HEK293T (cell line): ENCODE data around the gene HMGB3.

Experiments
- ARNT ChIP-seq: fragments of 450-650 bp; IDR thresholded peaks from 2 replicates; pipeline ENCODE4 v1.6.1; 2017; ENCODE audit warnings: mild to moderate bottlenecking
- BHLHE40 ChIP-seq: fragments of 450-650 bp; IDR thresholded peaks from 2 replicates; pipeline ENCODE4 v1.6.1; 2016; ENCODE audit warnings: mild to moderate bottlenecking, moderate library complexity, borderline replicate concordance
- CTBP1 ChIP-seq: fragments of 450-650 bp; IDR thresholded peaks from 2 replicates; pipeline ENCODE4 v1.6.1; 2016; ENCODE audit warnings: borderline replicate concordance
- ELF4 ChIP-seq: fragments of 450-650 bp; IDR thresholded peaks from 2 replicates; pipeline ENCODE4 v1.6.1; 2017; ENCODE audit warnings: antibody characterized with exemption
- FOXA1 ChIP-seq: fragments of 450-650 bp; IDR thresholded peaks from 2 replicates; pipeline ENCODE4 v1.6.1; 2016; ENCODE audit warnings: mild to moderate bottlenecking
- FOXK2 ChIP-seq: fragments of 450-650 bp; IDR thresholded peaks from 2 replicates; pipeline ENCODE4 v1.6.1; 2016; ENCODE audit warnings: mild to moderate bottlenecking
- HDGF ChIP-seq: fragments of 450-650 bp; IDR thresholded peaks from 2 replicates; pipeline ENCODE4 v1.6.1; 2017; ENCODE audit warnings: antibody characterized with exemption, borderline replicate concordance
- LEF1 ChIP-seq: fragments of 450-650 bp; IDR thresholded peaks from 2 replicates; pipeline ENCODE4 v1.6.1; 2017; ENCODE audit warnings: mild to moderate bottlenecking, borderline replicate concordance
- PKNOX1 ChIP-seq: fragments of 450-650 bp; IDR thresholded peaks from 2 replicates; pipeline ENCODE4 v1.6.1; 2016
- SP1 ChIP-seq: fragments of 450-650 bp; IDR thresholded peaks from 2 replicates; pipeline ENCODE4 v1.6.1; 2017
- SUZ12 ChIP-seq: fragments of 450-650 bp; IDR thresholded peaks from 2 replicates; pipeline ENCODE4 v1.6.1; 2016; ENCODE audit warnings: mild to moderate bottlenecking
- TARDBP ChIP-seq: fragments of 450-650 bp; IDR thresholded peaks from 2 replicates; pipeline ENCODE4 v1.6.1; 2016
- ZNF384 ChIP-seq: fragments of 450-650 bp; IDR thresholded peaks from 2 replicates; pipeline ENCODE4 v1.6.1; 2016

DNA sequence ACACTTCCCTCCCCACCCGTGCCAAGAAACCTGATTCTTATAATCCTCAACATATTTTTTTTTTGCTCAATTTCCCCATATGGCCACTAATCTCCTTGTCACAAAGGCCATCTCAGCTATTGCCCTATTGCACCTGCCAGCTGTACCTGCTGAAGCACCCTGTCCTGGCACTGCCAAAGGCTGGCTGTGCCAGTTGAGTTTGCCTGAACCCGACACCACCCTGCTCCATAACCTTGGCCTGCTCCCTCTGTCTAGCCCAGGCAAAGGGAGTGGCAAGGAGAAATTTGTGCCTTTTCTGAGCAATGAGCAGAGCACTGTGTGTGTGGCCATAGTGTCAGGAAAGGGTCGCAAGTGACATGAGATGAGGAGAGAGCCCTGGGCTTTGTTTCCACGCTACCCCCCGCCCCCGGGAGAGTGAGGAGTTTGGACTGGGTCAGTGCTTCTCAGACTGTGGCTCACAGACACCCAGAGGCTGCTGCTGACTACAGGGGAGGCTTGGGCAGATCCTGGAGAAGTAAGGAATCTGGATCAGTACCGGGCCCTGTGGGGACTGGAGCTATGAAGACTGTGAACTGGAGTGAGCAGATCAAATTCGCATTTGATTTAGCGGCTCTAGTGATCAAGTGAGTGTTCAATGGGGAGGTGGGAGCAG, 42.2 kb upstream of the HMGB3 start:
- TF ChIP-seq PKNOX1, result no peak
- no peak for TF ChIP-seq FOXA1
- no peak for TF ChIP-seq HDGF
- no peak for TF ChIP-seq BHLHE40
- TF ChIP-seq FOXK2, result no peak
- no peak for TF ChIP-seq SP1
- TF ChIP-seq LEF1, result no peak
- TF ChIP-seq CTBP1, result no peak
- no peak for TF ChIP-seq ELF4
- TF ChIP-seq ZNF384, result no peak
- TF ChIP-seq SUZ12, result no peak
- TF ChIP-seq ARNT, result no peak
- TF ChIP-seq TARDBP, result no peak
